ENCODE measurements around the gene RGR. TPM values are rescaled to one million over a fixed set of nuclear protein-coding genes. Genes with fewer than 3 reads are reported as not detected.

Gene RGR
- polyA plus RNA-seq, 2 of the 4 experiments (the other 2 are of a cell fraction), result not detected

GRCh38 chr10:84201244-84201606 is 43.6 kb upstream of the RGR start:
- FAIRE-seq (no peak), DNase-seq (ENCODE audit: low read depth in 1 of 2, low spot score in 1 of 2) (no peak), ATAC-seq (no peak)
- Histone ChIP-seq H3K4me3 (no peak overlapping the region), H3K4me2 (no peak overlapping the region), H3K9me3 (no peaks in the 10 kb centered on the region), H3K27ac (no peak overlapping the region), H3K4me1 (no peaks in the 10 kb centered on the region)
- 55% methylated on average over 5 of the region's 6 CpGs for whole genome bisulfite sequencing (ENCODE audit: missing lambda C conversion rate)
- ChIA-PET POLR2A (no interaction called here), CTCF (interaction anchor here (0.6 to 1.8 kb wide), 3 partner anchors 11 to 53 kb away, joined by 3 to 8 read pairs (median 3); no protein-coding TSS in a partner anchor)
- TF ChIP-seq POLR2A (IDR thresholded peaks at IDR 0.05; ENCODE audit: low read length), result no peak
- TF ChIP-seq CTCF (IDR thresholded peaks at IDR 0.05), result no peak
- TF ChIP-seq ZSCAN20 (CRISPR knock-in tag; IDR thresholded peaks at IDR 0.05), result no peak
- TF ChIP-seq RARB (CRISPR knock-in tag; IDR thresholded peaks at IDR 0.05), result no peak
- TF ChIP-seq PHF8 (IDR thresholded peaks at IDR 0.05; ENCODE audit: borderline replicate concordance, low read depth), result no peak
- TF ChIP-seq ZFP36 (IDR thresholded peaks at IDR 0.05; ENCODE audit: borderline replicate concordance, partially characterized antibody), result no peak
- TF ChIP-seq HOXA7 (CRISPR knock-in tag; IDR thresholded peaks at IDR 0.05), result no peak
- TF ChIP-seq MAFK (IDR thresholded peaks at IDR 0.05; ENCODE audit: partially characterized antibody), result no peak
- no peak for TF ChIP-seq HDAC2 (IDR thresholded peaks at IDR 0.05)
- no peak for TF ChIP-seq CBX8 (IDR thresholded peaks at IDR 0.05)
- no peak for TF ChIP-seq TFCP2L1 (CRISPR knock-in tag; IDR thresholded peaks at IDR 0.05)
- no peak for TF ChIP-seq ZC3H11A (IDR thresholded peaks at IDR 0.05)

GRCh38 chr10:84201682-84202081 is 43.2 kb upstream of the RGR start:
- DNase-seq (ENCODE audit: low read depth in 1 of 2, low spot score in 1 of 2) (no peak), ATAC-seq (no peak), FAIRE-seq (no peak)
- H3K4me2 ChIP-seq, result no peak overlapping the region
- H3K4me3 ChIP-seq, result no peak overlapping the region
- no peak for TF ChIP-seq GATA3 (IDR thresholded peaks at IDR 0.05; ENCODE audit: borderline replicate concordance)
- TF ChIP-seq CBX2 (IDR thresholded peaks at IDR 0.05; ENCODE audit: borderline replicate concordance, low read depth), result no peak
- TF ChIP-seq HES2 (IDR thresholded peaks at IDR 0.05), result no peak
- TF ChIP-seq NFE2L2 (conservative IDR thresholded peaks at IDR 0.05; ENCODE audit: low read length), result no peak
- TF ChIP-seq JUNB (IDR thresholded peaks at IDR 0.05), result no peak
- no peak for TF ChIP-seq HOXA7 (CRISPR knock-in tag; IDR thresholded peaks at IDR 0.05)
- TF ChIP-seq HOXB13 (CRISPR knock-in tag; IDR thresholded peaks at IDR 0.05; ENCODE audit: low read depth), result no peak
- no peak for TF ChIP-seq MAX (IDR thresholded peaks at IDR 0.05)
- H3K27ac ChIP-seq, result no peak overlapping the region
- WGBS (ENCODE audit: missing lambda C conversion rate), result 36% methylated on average over 5 of the region's 11 CpGs
- ChIA-PET POLR2A (no interaction called here), CTCF (interaction anchor here (0.5 to 1.8 kb wide), 4 partner anchors 11 to 54 kb away, joined by 3 to 8 read pairs (median 3); no protein-coding TSS in a partner anchor)
- H3K4me1 ChIP-seq, result no peaks in the 10 kb centered on the region
- no peaks in the 10 kb centered on the region for H3K9me3 ChIP-seq

GRCh38 chr10:84202349-84202748 is 42.5 kb upstream of the RGR start:
- no peak for FAIRE-seq
- 0 out of 6 replicates have a peak, but pooled peaks of 1 of the 2 experiments have one; percentile 16 for ATAC-seq

More at GRCh38 chr10:84202349-84202748, 42.5 kb upstream of the RGR start:
- ChIA-PET CTCF (interaction anchor here (0.5 to 1.8 kb wide), 2 partner anchors 19 to 54 kb away, joined by 3 to 8 read pairs; no protein-coding TSS in a partner anchor), POLR2A (no interaction called here)
- TF ChIP-seq TFCP2L1 (CRISPR knock-in tag; IDR thresholded peaks at IDR 0.05) (no peak), MAFK (IDR thresholded peaks at IDR 0.05; ENCODE audit: partially characterized antibody) (no peak), ELK1 (IDR thresholded peaks at IDR 0.05; ENCODE audit: low read depth, low read length) (no peak), RNF2 (IDR thresholded peaks at IDR 0.05; ENCODE audit: borderline replicate concordance, low read depth) (no peak)
- Histone ChIP-seq H3K4me1 (no peaks in the 10 kb centered on the region), H3K4me2 (no peak overlapping the region), H3K4me3 (no peak overlapping the region), H3K9me3 (no peaks in the 10 kb centered on the region), H3K27ac (no peak overlapping the region)
- WGBS (ENCODE audit: missing lambda C conversion rate), result 47% methylated on average over 3 of the region's 5 CpGs
- DNase-seq (ENCODE audit: low read depth in 1 of 2, low spot score in 1 of 2), result no peak

Measured in A549 (cell line).